NCI-H1092 (cell line): Measurements from ENCODE around the gene SF3A2.
A peak's percentile ranks its signal among the peaks of the same experiment; 100 is the strongest.
"Not testable (repeated sequence)": the region's sequence is repeated elsewhere in the genome, so short reads cannot be mapped to it uniquely, and the experiment has no call there.

Experiments used
- DNase-seq: peaks from one replicate; lab custom pipeline; 2025; lab: John Stamatoyannopoulos, UW

The SF3A2 gene

GRCh38 chr19:2236314-2237050 lies at the start of gene SF3A2, which contains the start of gene PLEKHJ1:
TSS of gene SF3A2 (plus strand) at chr19:2236824. CDS start at chr19:2243419, 6,595 bp downstream.
TSS of gene PLEKHJ1 (minus strand) at chr19:2236329. CDS start at chr19:2236248, 81 bp downstream.
- peak; percentile 98 for DNase-seq

- no peak for DNase-seq
Measured at GRCh38 chr19:2187159-2187558, 49.5 kb upstream of the SF3A2 start.

- DNase-seq: no peak
Measured at GRCh38 chr19:2188708-2189385, 47.8 kb upstream of the SF3A2 start.

- no peak for DNase-seq
Measured at GRCh38 chr19:2189880-2190279, 46.7 kb upstream of the SF3A2 start.

- DNase-seq: no peak
Measured at GRCh38 chr19:2190848-2191455, 45.7 kb upstream of the SF3A2 start.

- DNase-seq: no peak
Measured at GRCh38 chr19:2191456-2192310, 44.9 kb upstream of the SF3A2 start.

GRCh38 chr19:2192862-2193261 lies 43.8 kb upstream of the SF3A2 start:
- no peak for DNase-seq

- DNase-seq: no peak
Measured at GRCh38 chr19:2193807-2194206, 42.8 kb upstream of the SF3A2 start.

GRCh38 chr19:2194513-2195078 lies 42.0 kb upstream of the SF3A2 start:
- DNase-seq: no peak

- DNase-seq: no peak
Measured at GRCh38 chr19:2195361-2195760, 41.3 kb upstream of the SF3A2 start.

GRCh38 chr19:2195914-2196313 lies 40.7 kb upstream of the SF3A2 start:
- DNase-seq: no peak

- DNase-seq: no peak
Measured at GRCh38 chr19:2197270-2197669, 39.4 kb upstream of the SF3A2 start.

GRCh38 chr19:2198317-2198716 lies 38.3 kb upstream of the SF3A2 start:
- DNase-seq: no peak

- no peak for DNase-seq
Measured at GRCh38 chr19:2199215-2199614, 37.4 kb upstream of the SF3A2 start.

GRCh38 chr19:2199861-2200623 lies 36.6 kb upstream of the SF3A2 start:
- DNase-seq: no peak

- DNase-seq: not testable (repeated sequence)
Measured at GRCh38 chr19:2200624-2201294, 35.9 kb upstream of the SF3A2 start.

GRCh38 chr19:2201473-2202148 lies 35.0 kb upstream of the SF3A2 start:
- no peak for DNase-seq

- no peak for DNase-seq
Measured at GRCh38 chr19:2202366-2202765, 34.3 kb upstream of the SF3A2 start.

GRCh38 chr19:2207008-2207407 lies 29.6 kb upstream of the SF3A2 start:
- DNase-seq: no peak
